HTR-8/SVneo (cell line): ENCODE measurements around the gene COLEC11.
"Not testable (repeated sequence)": the region's sequence is repeated elsewhere in the genome, so short reads cannot be mapped to it uniquely, and the experiment has no call there.

ENCODE experiments used
- DNase-seq: peaks from one replicate; pipeline ENCODE4 v3.0.0; 2011; ENCODE audit warnings: low spot score, mixed read lengths; ENCODE audit not compliant: insufficient read length
- FAIRE-seq: peaks from 2 replicates; lab custom pipeline; 2011; peaks lifted over from hg19 to GRCh38; lab: Jason Lieb, UNC

COLEC11 gene

GRCh38 chr2:3647831-3648651, 53.1 kb downstream of the COLEC11 start:
- FAIRE-seq, result peak; percentile 28

GRCh38 chr2:3648652-3649177, 53.8 kb downstream of the COLEC11 start:
- no peak for FAIRE-seq

More at GRCh38 chr2:3647831-3648651, 53.1 kb downstream of the COLEC11 start:
- DNase-seq, result no peak

GRCh38 chr2:3649581-3649980, 54.7 kb downstream of the COLEC11 start:
- DNase-seq, result no peak
- FAIRE-seq, result no peak

More at GRCh38 chr2:3648652-3649177, 53.8 kb downstream of the COLEC11 start:
- no peak for DNase-seq

GRCh38 chr2:3650140-3650920, 55.4 kb downstream of the COLEC11 start:
- DNase-seq (no peak), FAIRE-seq (no peak)

- DNase-seq, result no peak
- FAIRE-seq, result no peak
These were observed 57.1 kb downstream of the COLEC11 start for GRCh38 chr2:3651691-3652648.

- no peak for DNase-seq
- FAIRE-seq, result no peak
These were observed 58.1 kb downstream of the COLEC11 start for GRCh38 chr2:3652896-3653625.

- DNase-seq (no peak), FAIRE-seq (no peak)
These were observed 59.1 kb downstream of the COLEC11 start for GRCh38 chr2:3654011-3654410.

- DNase-seq (no peak), FAIRE-seq (no peak)
These were observed 59.8 kb downstream of the COLEC11 start for GRCh38 chr2:3654531-3655225.

GRCh38 chr2:3655871-3656761, 61.2 kb downstream of the COLEC11 start:
- FAIRE-seq, result no peak
- DNase-seq, result no peak

- FAIRE-seq (no peak), DNase-seq (no peak)
These were observed 62.1 kb downstream of the COLEC11 start for GRCh38 chr2:3656762-3657721.

GRCh38 chr2:3657881-3658280, 63.0 kb downstream of the COLEC11 start, which contains the start of gene ALLC:
Gene ALLC (plus strand): TSS chr2:3658200. CDS start chr2:3671158, 12,958 bp downstream.
- FAIRE-seq, result no peak

GRCh38 chr2:3659447-3660432, 64.8 kb downstream of the COLEC11 start:
- no peak for FAIRE-seq
- DNase-seq, result no peak

More at GRCh38 chr2:3657881-3658280, 63.0 kb downstream of the COLEC11 start, which contains the start of gene ALLC:
- DNase-seq, result no peak

- not testable (repeated sequence) for DNase-seq, FAIRE-seq
These were observed 65.7 kb downstream of the COLEC11 start for GRCh38 chr2:3660640-3661039.

- no peak for FAIRE-seq
- no peak for DNase-seq
These were observed 66.3 kb downstream of the COLEC11 start for GRCh38 chr2:3661149-3661660.

- no peak for FAIRE-seq
- no peak for DNase-seq
These were observed 67.3 kb downstream of the COLEC11 start for GRCh38 chr2:3662239-3662638.
